RWPE1 (cell line): ENCODE results near the gene EIF4EBP3.
"Not testable (repeated sequence)": the region's sequence is repeated elsewhere in the genome, so short reads cannot be mapped to it uniquely, and the experiment has no call there.

Experiments
- CTCF ChIA-PET: fragments of 350-600 bp; sonication (Branson Sonifier 250); formaldehyde crosslinking; extraction: SDS; loops from one replicate; lab custom pipeline; 2021; lab: Yijun Ruan, JAX
- POLR2A ChIA-PET: fragments of 400-600 bp; formaldehyde crosslinking; extraction: SDS; loops from one replicate; lab custom pipeline; 2020; ENCODE audit warnings: antibody characterized with exemption; ENCODE audit not compliant: low non-redundant PET; lab: Yijun Ruan, JAX
- DNase-seq: peaks from one replicate; pipeline ENCODE4 v3.0.0; 2012; ENCODE audit warnings: low spot score
- H3K27ac ChIP-seq: fragments of 450-650 bp; 2 replicates; pipeline ENCODE4 v1.5.1; 2017
- CTCF ChIP-seq: fragments of 450-650 bp; conservative IDR thresholded peaks from 2 replicates; pipeline ENCODE4 v1.5.1; 2017; ENCODE audit warnings: low read depth, mild to moderate bottlenecking

EIF4EBP3 gene

GRCh38 chr5:140573683-140574082 lies 26.2 kb downstream of the EIF4EBP3 start:
- no peak for DNase-seq
- ChIA-PET POLR2A (no interaction called here), CTCF (no interaction called here)
- no peak for TF ChIP-seq CTCF
- no peak overlapping the region for H3K27ac ChIP-seq

- no peak for TF ChIP-seq CTCF
- DNase-seq, result no peak
- CTCF ChIA-PET, result no interaction called here
- POLR2A ChIA-PET, result no interaction called here
- no peak overlapping the region for H3K27ac ChIP-seq
Observed at GRCh38 chr5:140574165-140574564, 26.7 kb downstream of the EIF4EBP3 start.

GRCh38 chr5:140575309-140575708 lies 27.8 kb downstream of the EIF4EBP3 start:
- no peak for DNase-seq
- POLR2A ChIA-PET, result interaction anchor here (0.6 kb wide), 1 partner anchor 18 kb away, joined by 5 read pairs; no protein-coding TSS in a partner anchor
- no peak for TF ChIP-seq CTCF
- CTCF ChIA-PET, result interaction anchor here (1.2 kb wide), 1 partner anchor 73 kb away, joined by 3 read pairs; the partner anchor contains the start of gene IK
- H3K27ac ChIP-seq, result no peak overlapping the region

- no peak for DNase-seq
- TF ChIP-seq CTCF, result no peak
- H3K27ac ChIP-seq, result no peak overlapping the region
- POLR2A ChIA-PET, result no interaction called here
- CTCF ChIA-PET, result interaction anchor here (0.6 kb wide), 1 partner anchor 425 kb away, joined by 3 read pairs; no protein-coding TSS in a partner anchor
Observed at GRCh38 chr5:140576776-140577201, 29.3 kb downstream of the EIF4EBP3 start.

- DNase-seq, CTCF ChIA-PET, POLR2A ChIA-PET, H3K27ac ChIP-seq: not testable (repeated sequence)
Observed at GRCh38 chr5:140579188-140579747, 31.8 kb downstream of the EIF4EBP3 start.

GRCh38 chr5:140587495-140587894 lies 40.0 kb downstream of the EIF4EBP3 start:
- DNase-seq, result no peak
- CTCF ChIA-PET, result interaction anchor here (0.7 kb wide), 1 partner anchor 162 kb away, joined by 3 read pairs; no protein-coding TSS in a partner anchor
- POLR2A ChIA-PET, result no interaction called here
- no peak for TF ChIP-seq CTCF
- H3K27ac ChIP-seq, result no peak overlapping the region

GRCh38 chr5:140588311-140589070 lies 41.0 kb downstream of the EIF4EBP3 start:
- DNase-seq, result no peak
- TF ChIP-seq CTCF, result no peak
- ChIA-PET CTCF (interaction anchor here (0.6 kb wide), 1 partner anchor 14 kb away, joined by 3 read pairs; no protein-coding TSS in a partner anchor), POLR2A (no interaction called here)
- no peak overlapping the region for H3K27ac ChIP-seq
